A549 treated with RU486 at 1 μM for 4 hours (cell line): Measurements from ENCODE around the gene USP51. TPM values are rescaled to one million over a fixed set of nuclear protein-coding genes. Genes with fewer than 3 reads are reported as not detected.

Experiments
- total RNA-seq: library from RNA; stranded (reverse); fragments of 200-300 nt; extraction: Qiagen RNA extraction; gene quantifications from 5 replicates; pipeline ENCODE4 v1.2.3, GENCODE V29; 2022; ENCODE audit warnings: low read depth

The USP51 gene
- total RNA-seq = 0.30 to 0.49 TPM (median 0.45 TPM) in 5 replicates

DNA sequence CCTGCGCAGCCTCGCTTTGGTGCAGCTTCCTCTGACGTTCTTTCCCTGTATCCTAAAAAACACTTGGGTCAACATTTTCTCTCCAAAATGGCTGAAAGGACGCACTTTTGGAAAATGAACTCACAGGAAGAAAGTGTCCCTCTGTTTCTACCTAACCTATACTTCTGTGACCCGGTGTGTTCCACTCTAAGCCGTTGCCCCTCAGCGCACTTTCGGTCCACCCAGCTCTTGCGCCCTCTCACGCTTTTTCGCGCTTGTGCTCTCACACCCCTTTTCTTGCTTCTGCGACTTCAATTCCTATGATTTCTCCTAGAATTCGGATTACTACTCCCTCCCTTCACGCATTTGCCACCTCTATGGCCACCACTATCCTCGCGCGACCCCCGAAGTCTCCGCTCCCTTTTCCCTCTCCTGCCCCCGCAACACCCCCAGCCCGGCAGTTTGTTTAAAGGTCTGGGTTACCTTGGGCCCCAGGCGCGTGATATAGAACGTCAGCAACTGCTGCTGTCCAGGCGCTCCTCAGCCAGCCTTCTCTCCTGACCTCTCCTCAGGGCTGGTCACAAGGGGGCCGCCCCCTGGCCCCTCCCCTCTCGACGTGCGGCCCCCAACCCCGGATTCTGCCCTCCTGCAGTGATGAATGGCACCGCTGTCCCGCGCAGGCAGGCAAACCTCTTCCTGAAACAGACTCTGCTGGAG, at the start of gene USP51:
USP51 (minus strand) TSS at position 535 of the 696 bp plus-strand sequence. CDS start 909 bp downstream, outside the sequence.

DNA sequence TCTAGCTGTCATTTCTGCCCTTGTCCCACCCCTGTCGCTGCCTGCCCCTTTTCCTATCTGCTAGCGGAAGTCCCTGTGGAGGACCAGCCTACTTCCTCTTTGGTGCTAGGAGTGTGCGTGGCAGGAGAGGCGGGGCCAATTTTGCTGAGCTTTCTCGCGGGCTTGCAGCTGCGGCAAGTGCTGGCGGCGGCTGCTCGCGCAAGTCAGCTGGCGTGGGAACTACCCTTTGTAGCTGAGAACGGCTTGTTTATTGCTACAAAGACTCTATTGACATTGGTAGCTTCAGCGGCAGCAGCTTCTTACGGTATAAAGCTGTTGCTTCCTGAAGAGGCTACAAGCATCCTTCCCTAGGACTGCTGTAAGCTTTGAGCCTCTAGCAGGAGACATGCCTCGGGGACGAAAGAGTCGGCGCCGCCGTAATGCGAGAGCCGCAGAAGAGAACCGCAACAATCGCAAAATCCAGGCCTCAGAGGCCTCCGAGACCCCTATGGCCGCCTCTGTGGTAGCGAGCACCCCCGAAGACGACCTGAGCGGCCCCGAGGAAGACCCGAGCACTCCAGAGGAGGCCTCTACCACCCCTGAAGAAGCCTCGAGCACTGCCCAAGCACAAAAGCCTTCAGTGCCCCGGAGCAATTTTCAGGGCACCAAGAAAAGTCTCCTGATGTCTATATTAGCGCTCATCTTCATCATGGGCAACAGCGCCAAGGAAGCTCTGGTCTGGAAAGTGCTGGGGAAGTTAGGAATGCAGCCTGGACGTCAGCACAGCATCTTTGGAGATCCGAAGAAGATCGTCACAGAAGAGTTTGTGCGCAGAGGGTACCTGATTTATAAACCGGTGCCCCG, 37.4 kb downstream of the USP51 start, which contains the start of gene MAGEH1:
MAGEH1 (plus strand) TSS at position 138 of the 843 bp plus-strand sequence; CDS start at position 386, 248 bp downstream.

Other genes starting within 250 kb of the USP51 start
- gene PAGE3, start 224.9 kb downstream of the USP51 start, total RNA-seq = not detected in 5 replicates
- gene MAGEH1, start 37.7 kb downstream of the USP51 start, total RNA-seq = 6.2 to 7.9 TPM (median 6.7 TPM) in 5 replicates
- gene FOXR2, start 133.6 kb upstream of the USP51 start, total RNA-seq = not detected in 5 replicates
- gene RRAGB, start 227.9 kb upstream of the USP51 start, total RNA-seq = 10.8 to 13.0 TPM (median 12.0 TPM) in 5 replicates